Large intestine (tissue), 3 donors: Measurements from ENCODE around the gene B9D2. TPM values are rescaled to one million over a fixed set of nuclear protein-coding genes. Genes with fewer than 3 reads are reported as not detected.
"Not testable (repeated sequence)": the region's sequence is repeated elsewhere in the genome, so short reads cannot be mapped to it uniquely, and the experiment has no call there.

Experiments
- DNase-seq, 2 donors: peaks; one replicate each; pipeline versions ENCODE4 v3.0.0 to v3.0.0-alpha.2; 2013
- H3K27ac ChIP-seq: one replicate; pipeline ENCODE4 v1.5.1; 2013; ENCODE audit warnings: low read length
- H3K27me3 ChIP-seq: 2 replicates; pipeline ENCODE4 v1.6.1; 2013; ENCODE audit warnings: low read length; ENCODE audit not compliant: control insufficient read depth, insufficient read depth
- H3K36me3 ChIP-seq: 2 replicates; pipeline ENCODE4 v1.6.1; 2013; ENCODE audit warnings: low read length; ENCODE audit not compliant: control insufficient read depth, insufficient read depth
- H3K4me1 ChIP-seq: one replicate; pipeline ENCODE4 v1.6.1; 2013; ENCODE audit warnings: low read length; ENCODE audit not compliant: control insufficient read depth, insufficient read depth
- H3K4me3 ChIP-seq: one replicate; pipeline ENCODE4 v1.5.1; 2013; ENCODE audit warnings: low read length
- H3K9me3 ChIP-seq: one replicate; pipeline ENCODE4 v1.6.1; 2013; ENCODE audit warnings: mild to moderate bottlenecking, low read depth, low read length, moderate library complexity; ENCODE audit not compliant: control insufficient read depth
- WGBS: methylation state at CpG from one replicate; pipeline ENCODE4 v1.1.5; 2013; ENCODE audit warnings: low lambda C conversion rate; ENCODE audit not compliant: insufficient coverage; 5-methylcytosine and 5-hydroxymethylcytosine counted together
- polyA plus RNA-seq: library from polyadenylated mRNA; unstranded; fragments of 120-200 nt; gene quantifications from one replicate; pipeline ENCODE4 v1.2.1, GENCODE V29; 2013

Gene B9D2
- polyA plus RNA-seq, 1 donor: 5.1 TPM

- not testable (repeated sequence) for H3K27ac ChIP-seq
Observed at GRCh38 chr19:41346916-41347315, 17.0 kb downstream of the B9D2 start.

GRCh38 chr19:41344162-41344561 lies 19.8 kb downstream of the B9D2 start:
- peaks cover 11% of the 10 kb centered on the region for H3K36me3 ChIP-seq
- no CpG with 5 or more reads among the region's 2 CpGs for WGBS
- H3K9me3 ChIP-seq: no peaks in the 10 kb centered on the region
- H3K4me1 ChIP-seq: no peaks in the 10 kb centered on the region
- H3K4me3 ChIP-seq: no peak overlapping the region
- DNase-seq: no peak
- no peak overlapping the region for H3K27ac ChIP-seq
- H3K27me3 ChIP-seq: peaks cover 2% of the 10 kb centered on the region

More at GRCh38 chr19:41346916-41347315, 17.0 kb downstream of the B9D2 start:
- 100% methylated on average over 2 of the region's 9 CpGs for WGBS
- Histone ChIP-seq H3K27me3 (peaks cover 23% of the 10 kb centered on the region), H3K36me3 (peaks cover 11% of the 10 kb centered on the region)
- H3K4me1 ChIP-seq, DNase-seq, H3K4me3 ChIP-seq, H3K9me3 ChIP-seq: not testable (repeated sequence)

DNA sequence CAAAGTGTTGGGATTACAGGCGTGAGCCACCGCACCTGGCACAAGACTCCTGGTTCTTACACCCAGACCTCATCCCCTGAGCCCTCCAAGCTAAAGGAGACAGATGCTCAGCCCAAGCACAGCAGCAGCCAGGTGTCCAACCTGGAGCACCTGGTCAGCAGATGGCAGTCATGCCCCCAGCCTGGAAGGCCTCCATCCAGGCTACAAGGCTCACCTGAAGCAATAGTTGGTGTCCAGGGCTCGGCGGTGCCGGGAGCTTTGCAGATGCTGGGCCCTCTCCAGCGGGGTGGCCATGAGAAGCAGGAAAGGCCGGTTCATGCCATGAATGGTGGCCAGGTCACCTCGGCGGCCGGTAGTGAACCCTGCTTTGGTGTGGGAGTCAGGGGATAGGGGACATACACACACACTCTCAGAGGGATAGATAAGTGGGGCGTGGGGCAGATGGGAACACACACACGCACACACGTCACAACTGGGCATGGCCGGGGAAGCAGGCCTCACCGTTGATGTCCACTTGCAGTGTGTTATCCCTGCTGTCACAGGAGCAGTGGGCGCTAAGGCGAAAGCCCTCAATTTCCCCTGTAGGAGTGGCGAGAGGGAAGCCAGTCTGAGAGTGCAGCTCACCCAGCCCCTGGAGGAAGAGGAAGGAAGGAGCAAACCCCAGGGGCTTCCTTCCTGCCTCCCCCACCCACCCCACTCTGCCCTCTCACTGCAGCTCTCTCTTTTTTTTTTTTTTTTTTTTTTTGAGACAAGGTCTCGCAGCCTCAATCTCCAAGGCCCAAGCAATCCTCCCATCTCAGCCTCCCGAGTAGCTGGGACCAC lies 22.1 kb downstream of the B9D2 start:
- H3K27me3 ChIP-seq: no peaks in the 10 kb centered on the region
- no peaks in the 10 kb centered on the region for H3K9me3 ChIP-seq
- no peak overlapping the region for H3K4me3 ChIP-seq
- peaks cover 9% of the 10 kb centered on the region for H3K36me3 ChIP-seq
- peak in 1 of 2 donors; percentile 29 for DNase-seq
- WGBS: no CpG with 5 or more reads among the region's 20 CpGs
- no peaks in the 10 kb centered on the region for H3K4me1 ChIP-seq
- H3K27ac ChIP-seq: no peak overlapping the region

DNA sequence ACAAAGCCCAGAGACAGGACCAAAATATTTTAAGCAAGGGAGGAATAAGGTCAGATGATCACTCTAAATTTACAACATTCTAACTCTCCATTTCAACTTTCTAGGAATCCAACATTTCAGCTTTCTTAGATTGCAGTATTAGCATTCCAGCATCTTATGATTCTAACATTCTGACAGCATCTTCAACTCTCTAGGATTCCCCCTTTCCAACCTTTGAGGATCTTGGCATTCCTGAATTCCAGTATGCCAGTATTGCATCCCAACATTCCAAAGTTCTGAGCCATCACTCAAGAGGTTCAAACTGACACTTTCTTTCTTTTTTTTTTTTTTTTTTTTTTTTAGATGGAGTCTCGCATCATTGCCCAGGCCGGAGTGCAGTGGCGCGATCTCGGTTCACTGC lies 24.0 kb downstream of the B9D2 start:
- H3K27ac ChIP-seq: no peak overlapping the region
- no peaks in the 10 kb centered on the region for H3K27me3 ChIP-seq
- H3K36me3 ChIP-seq: peaks cover 9% of the 10 kb centered on the region
- H3K4me1 ChIP-seq: no peaks in the 10 kb centered on the region
- WGBS: no CpG with 5 or more reads among the region's 5 CpGs
- H3K4me3 ChIP-seq: no peak overlapping the region
- DNase-seq: no peak
- no peaks in the 10 kb centered on the region for H3K9me3 ChIP-seq

DNA sequence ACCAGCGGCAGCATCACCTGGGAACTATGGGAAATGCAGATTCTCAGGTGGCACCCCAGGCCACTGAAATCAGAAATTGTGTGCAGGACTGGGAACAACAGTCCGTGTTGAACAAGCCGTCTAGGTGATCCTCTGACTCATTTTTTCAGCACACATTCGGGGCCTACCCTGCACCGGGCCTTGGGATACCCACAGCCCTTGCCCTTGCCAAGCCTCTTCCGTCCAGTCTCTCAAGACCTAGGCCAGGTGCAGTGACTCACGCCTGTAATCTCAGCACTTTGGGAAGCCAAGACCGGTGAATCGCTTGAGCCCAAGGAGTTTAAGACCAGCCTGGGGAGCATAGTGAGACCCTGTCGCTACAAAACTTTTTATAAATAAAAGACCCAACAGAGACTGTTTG lies 28.5 kb downstream of the B9D2 start:
- Histone ChIP-seq H3K4me3 (no peak overlapping the region), H3K4me1 (no peaks in the 10 kb centered on the region), H3K9me3 (no peaks in the 10 kb centered on the region), H3K27ac (no peak overlapping the region), H3K27me3 (peaks cover 14% of the 10 kb centered on the region), H3K36me3 (no peaks in the 10 kb centered on the region)
- no CpG with 5 or more reads among the region's 10 CpGs for WGBS
- DNase-seq: no peak

DNA sequence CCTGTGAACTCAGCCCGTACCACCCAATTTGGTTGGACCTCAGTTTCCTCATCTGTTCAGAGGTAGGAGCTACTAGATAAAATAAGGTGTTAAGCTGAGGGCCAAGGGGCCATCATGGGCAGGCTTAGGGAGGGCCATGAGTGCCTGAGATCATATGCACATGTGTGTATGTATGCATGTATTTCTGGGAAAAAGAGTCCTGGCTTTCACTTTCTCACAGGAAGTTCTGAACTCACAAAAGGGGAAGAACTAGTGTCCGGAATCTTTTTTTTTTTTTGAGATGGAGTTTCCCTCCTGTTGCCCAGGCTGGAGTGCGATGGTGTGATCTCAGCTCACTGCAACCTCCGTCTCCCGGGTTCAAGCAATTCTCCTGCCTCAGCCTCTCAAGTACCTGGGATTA lies 29.2 kb downstream of the B9D2 start:
- H3K27ac ChIP-seq: no peak overlapping the region
- H3K4me3 ChIP-seq: no peak overlapping the region

GRCh38 chr19:41332468-41332867 lies 31.5 kb downstream of the B9D2 start:
- H3K4me3 ChIP-seq: no peak overlapping the region
- H3K9me3 ChIP-seq: no peaks in the 10 kb centered on the region
- H3K27ac ChIP-seq: no peak overlapping the region
- peaks cover 19% of the 10 kb centered on the region for H3K27me3 ChIP-seq
- DNase-seq: no peak
- WGBS: no CpG with 5 or more reads among the region's 5 CpGs
- H3K4me1 ChIP-seq: peaks cover 8% of the 10 kb centered on the region
- H3K36me3 ChIP-seq: no peaks in the 10 kb centered on the region

More for the DNA sequence above, 29.2 kb downstream of the B9D2 start:
- Histone ChIP-seq H3K36me3 (no peaks in the 10 kb centered on the region), H3K9me3 (no peaks in the 10 kb centered on the region), H3K4me1 (no peaks in the 10 kb centered on the region), H3K27me3 (peaks cover 15% of the 10 kb centered on the region)
- no CpG with 5 or more reads among the region's 5 CpGs for WGBS
- no peak for DNase-seq

GRCh38 chr19:41332000-41332399 lies 31.9 kb downstream of the B9D2 start:
- Histone ChIP-seq H3K4me1 (peaks cover 12% of the 10 kb centered on the region), H3K36me3 (no peaks in the 10 kb centered on the region), H3K4me3 (no peak overlapping the region), H3K27me3 (peaks cover 23% of the 10 kb centered on the region), H3K9me3 (no peaks in the 10 kb centered on the region), H3K27ac (no peak overlapping the region)
- WGBS: 93% methylated on average over 3 of the region's 16 CpGs
- DNase-seq: no peak

DNA sequence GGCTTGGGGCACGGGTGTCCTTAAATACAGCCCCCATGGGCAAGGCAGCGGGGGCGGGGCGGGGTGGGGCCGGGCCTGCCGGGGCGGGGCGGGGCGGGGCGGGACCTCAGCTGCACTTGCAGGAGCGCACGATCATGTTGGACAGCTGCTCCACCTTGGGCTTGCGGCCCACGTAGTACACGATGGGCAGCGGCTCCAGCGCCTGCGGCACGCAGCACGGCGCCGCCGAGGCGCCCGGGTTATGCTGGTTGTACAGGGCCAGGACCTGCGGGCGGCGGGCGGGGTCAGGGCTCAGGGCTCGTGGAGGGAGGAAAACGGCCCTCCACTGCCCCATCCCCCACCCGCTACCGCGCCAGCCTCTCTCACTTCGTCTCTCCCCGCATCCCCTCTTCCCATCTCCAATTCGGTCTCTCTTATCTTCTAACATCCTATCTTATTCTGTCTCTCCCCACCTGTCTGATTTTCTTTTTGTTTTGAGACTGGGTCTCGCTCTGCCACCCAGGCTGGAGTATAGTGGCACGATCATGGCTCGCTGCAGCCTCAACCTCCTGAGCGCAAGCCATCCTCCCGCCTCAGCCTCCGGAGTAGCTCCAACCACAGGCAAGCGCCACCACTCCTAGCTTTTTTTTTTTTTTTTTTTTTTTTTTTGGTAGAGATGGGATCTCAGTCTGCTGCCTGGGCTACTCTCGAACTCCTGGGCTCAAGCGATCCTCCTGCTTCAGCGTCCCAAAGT lies 32.8 kb downstream of the B9D2 start:
- H3K36me3 ChIP-seq: no peaks in the 10 kb centered on the region
- no peak for DNase-seq
- WGBS: 20% methylated on average over 1 of the region's 47 CpGs
- peaks cover 18% of the 10 kb centered on the region for H3K4me1 ChIP-seq
- peaks cover 32% of the 10 kb centered on the region for H3K27me3 ChIP-seq
- H3K4me3 ChIP-seq: no peak overlapping the region
- H3K9me3 ChIP-seq: no peaks in the 10 kb centered on the region
- no peak overlapping the region for H3K27ac ChIP-seq

GRCh38 chr19:41330481-41330880 lies 33.5 kb downstream of the B9D2 start:
- no peak overlapping the region for H3K4me3 ChIP-seq
- H3K27me3 ChIP-seq: peaks cover 38% of the 10 kb centered on the region
- no peak overlapping the region for H3K27ac ChIP-seq
- H3K9me3 ChIP-seq: peaks cover 6% of the 10 kb centered on the region
- WGBS: no CpG with 5 or more reads among the region's 4 CpGs
- H3K4me1 ChIP-seq: peaks cover 24% of the 10 kb centered on the region
- no peaks in the 10 kb centered on the region for H3K36me3 ChIP-seq
- no peak for DNase-seq
